SK-N-SH (cell line): ENCODE results near the gene CENPT. TPM values are rescaled to one million over a fixed set of nuclear protein-coding genes. Genes with fewer than 3 reads are reported as not detected.

Source experiments
- CTCF ChIA-PET: fragments of 300-600, 350-600 bp; formaldehyde crosslinking; extraction: SDS; loops from one replicate; lab custom pipeline; 2021; lab: Yijun Ruan, JAX
- POLR2A ChIA-PET: fragments of 350-600 bp; sonication (Branson Sonifier 250); formaldehyde crosslinking; extraction: SDS; loops from one replicate; lab custom pipeline; 2020; ENCODE audit warnings: antibody characterized with exemption, inconsistent platforms; lab: Yijun Ruan, JAX
- DNase-seq: peaks from one replicate; pipeline ENCODE4 v3.0.0; 2012
- H2AFZ ChIP-seq: fragments of 200-600 bp; sonication (generic); 2 replicates; pipeline ENCODE4 v1.8.1; 2016; ENCODE audit warnings: antibody characterized with exemption, mild to moderate bottlenecking, low read depth
- H3F3A ChIP-seq: fragments of 200-600 bp; sonication (generic); replicated peaks from 2 replicates; pipeline ENCODE3; 2016; ENCODE audit warnings: antibody characterized with exemption, mild to moderate bottlenecking; ENCODE audit not compliant: insufficient read depth
- H3K27ac ChIP-seq, 2 experiments: fragments of 200-500 bp in 1 of 2; fragments of 200-600 bp in 1 of 2; sonication (Bioruptor generic) in 1 of 2; sonication (generic), shearing (Covaris generic) in 1 of 2; 2 replicates each; pipeline versions ENCODE4 v1.5.1 to v1.6.1; 2014 to 2016; ENCODE audit warnings: low read depth in 2 of 2, inconsistent platforms in 1 of 2, low read length in 1 of 2, mild to moderate bottlenecking in 1 of 2, mixed read lengths in 1 of 2
- H3K27me3 ChIP-seq: fragments of 200-600 bp; sonication (generic), shearing (Covaris generic); 2 replicates; pipeline ENCODE4 v1.6.1; 2016; ENCODE audit warnings: mixed run types; ENCODE audit not compliant: insufficient read depth
- H3K36me3 ChIP-seq, 2 experiments: fragments of 200-500 bp in 1 of 2; fragments of 200-600 bp in 1 of 2; sonication (Bioruptor generic) in 1 of 2; sonication (generic) in 1 of 2; replicated peaks in 1 of 2; 2 replicates each; pipeline versions ENCODE3 to v1.5.1; 2014 to 2016; ENCODE audit warnings: low read length in 1 of 2, mild to moderate bottlenecking in 1 of 2; ENCODE audit not compliant: insufficient read depth in 2 of 2, control insufficient read depth in 1 of 2
- H3K4me1 ChIP-seq, 2 experiments: fragments of 200-500 bp in 1 of 2; fragments of 200-600 bp in 1 of 2; sonication (Bioruptor generic) in 1 of 2; sonication (generic), shearing (Covaris generic) in 1 of 2; 2 replicates each; pipeline versions ENCODE4 v1.5.1 to v1.6.1; 2014 to 2016; ENCODE audit warnings: low read depth in 1 of 2, low read length in 1 of 2, mixed run types in 1 of 2; ENCODE audit not compliant: insufficient read depth in 2 of 2, control insufficient read depth in 1 of 2
- H3K4me2 ChIP-seq: fragments of 200-600 bp; sonication (generic), shearing (Covaris generic); 2 replicates; pipeline ENCODE4 v1.6.1; 2017; ENCODE audit warnings: mixed run types
- H3K4me3 ChIP-seq, 2 experiments: fragments of 200-500 bp in 1 of 2; fragments of 200-600 bp in 1 of 2; sonication (Bioruptor generic) in 1 of 2; sonication (generic), shearing (Covaris generic) in 1 of 2; 2 replicates each; pipeline versions ENCODE4 v1.5.1 to v1.8.1; 2014 to 2016; ENCODE audit warnings: low read depth in 2 of 2, inconsistent platforms in 1 of 2, low read length in 1 of 2, mild to moderate bottlenecking in 1 of 2, mixed read lengths in 1 of 2, moderate library complexity in 1 of 2
- H3K79me2 ChIP-seq: fragments of 200-600 bp; sonication (generic); 2 replicates; pipeline ENCODE4 v1.8.1; 2017; ENCODE audit warnings: mild to moderate bottlenecking; ENCODE audit not compliant: insufficient read depth
- H3K9ac ChIP-seq: fragments of 200-600 bp; sonication (generic); 2 replicates; pipeline ENCODE4 v1.6.1; 2017; ENCODE audit warnings: mixed run types
- H3K9me2 ChIP-seq: fragments of 200-600 bp; sonication (generic); 2 replicates; pipeline ENCODE4 v1.6.1; 2017; ENCODE audit warnings: mixed run types
- H3K9me3 ChIP-seq: fragments of 200-600 bp; sonication (generic); 2 replicates; pipeline ENCODE4 v1.6.1; 2017; ENCODE audit warnings: mixed run types, mild to moderate bottlenecking, moderate library complexity
- H4K20me1 ChIP-seq: fragments of 200-600 bp; sonication (generic); 2 replicates; pipeline ENCODE4 v1.6.1; 2017; ENCODE audit warnings: mild to moderate bottlenecking, mixed run types; ENCODE audit not compliant: insufficient read depth
- CHD2 ChIP-seq: fragments of 150-350 bp; IDR thresholded peaks from 2 replicates; pipeline ENCODE4 v1.6.1; 2018; ENCODE audit warnings: low read length; ENCODE audit not compliant: partially characterized antibody
- ELF1 ChIP-seq: IDR thresholded peaks from 2 replicates; pipeline ENCODE4 v1.4.0; 2012
- EP300 ChIP-seq, 2 experiments: IDR thresholded peaks; 2 replicates each; pipeline versions ENCODE4 v1.4.0 to v1.6.1; 2012; ENCODE audit warnings: borderline replicate concordance in 1 of 2, low read depth in 1 of 2, low read length in 1 of 2
- EZH2phosphoT487 ChIP-seq: fragments of 200-600 bp; sonication (generic); IDR thresholded peaks from 2 replicates; pipeline ENCODE4 v1.6.1; 2017; ENCODE audit warnings: low read depth, mixed run types, mild to moderate bottlenecking, antibody characterized with exemption, moderate library complexity, borderline replicate concordance
- FOXM1 ChIP-seq: IDR thresholded peaks from 2 replicates; pipeline ENCODE4 v1.4.0; 2012; ENCODE audit warnings: low read depth, mild to moderate bottlenecking
- GABPA ChIP-seq: IDR thresholded peaks from 2 replicates; pipeline ENCODE4 v1.4.0; 2012; ENCODE audit warnings: low read depth, mild to moderate bottlenecking
- GATA2 ChIP-seq: sonication (generic); formaldehyde crosslinking; IDR thresholded peaks from 2 replicates; pipeline ENCODE4 v1.5.0; 2020; ENCODE audit warnings: mild to moderate bottlenecking, missing genetic modification reagents
- MXI1 ChIP-seq: IDR thresholded peaks from 2 replicates; pipeline ENCODE4 v1.6.1; 2012; ENCODE audit warnings: mild to moderate bottlenecking, low read depth, low read length, improper control_type of control experiment
- POLR2AphosphoS5 ChIP-seq: IDR thresholded peaks from 2 replicates; pipeline ENCODE4 v1.6.1; 2012; ENCODE audit warnings: low read depth, low read length
- RAD21 ChIP-seq: IDR thresholded peaks from 2 replicates; pipeline ENCODE4 v1.6.1; 2012; ENCODE audit warnings: mild to moderate bottlenecking, low read length
- REST ChIP-seq: IDR thresholded peaks from 2 replicates; pipeline ENCODE4 v1.6.1; 2012; ENCODE audit warnings: mild to moderate bottlenecking, low read depth, low read length, moderate library complexity
- RFX5 ChIP-seq: IDR thresholded peaks from 2 replicates; pipeline ENCODE4 v1.6.1; 2012; ENCODE audit warnings: mild to moderate bottlenecking, improper control_type of control experiment, low read length
- RXRA ChIP-seq: IDR thresholded peaks from 2 replicates; pipeline ENCODE4 v1.4.0; 2012; ENCODE audit warnings: low read depth, mild to moderate bottlenecking, borderline replicate concordance
- SIN3A ChIP-seq: IDR thresholded peaks from 2 replicates; pipeline ENCODE4 v1.6.1; 2012; ENCODE audit warnings: low read depth, mild to moderate bottlenecking, low read length, moderate library complexity, borderline replicate concordance
- TAF1 ChIP-seq: IDR thresholded peaks from 2 replicates; pipeline ENCODE4 v1.6.1; 2012; ENCODE audit warnings: low read depth, mild to moderate bottlenecking, low read length, moderate library complexity, borderline replicate concordance
- TCF12 ChIP-seq: IDR thresholded peaks from 2 replicates; pipeline ENCODE4 v1.4.0; 2012
- YY1 ChIP-seq: IDR thresholded peaks from 2 replicates; pipeline ENCODE4 v1.4.0; 2012; ENCODE audit warnings: low read depth, mild to moderate bottlenecking
- WGBS: methylation state at CpG from one replicate; pipeline ENCODE4 v1.1.6; 2017; ENCODE audit warnings: low lambda C conversion rate; 5-methylcytosine and 5-hydroxymethylcytosine counted together
- polyA plus RNA-seq, 3 experiments: library from polyadenylated mRNA; depleted of rRNA; stranded (reverse); fragments of >200 nt; gene quantifications; 2 replicates each; pipeline ENCODE4 v1.2.3, GENCODE V29; 2012

The CENPT gene
- polyA plus RNA-seq, 1 of the 3 experiments (the other 2 are of a cell fraction) = 48.6 TPM

- ChIA-PET POLR2A (interaction anchor here (0.5 to 1.4 kb wide), 12 partner anchors 9 to 1535 kb away, joined by 3 to 6 read pairs (median 4); partner anchors contain the start of genes ACD and NUTF2), CTCF (interaction anchor here (0.7 to 2.6 kb wide), 12 partner anchors 10 to 313 kb away, joined by 3 to 40 read pairs (median 4); partner anchors contain the start of gene RIPOR1)
- no peaks in the 10 kb centered on the region for H3F3A ChIP-seq
- TF ChIP-seq ELF1 (peak; percentile 73; the same call in 1 of the 2 replicates), REST (peak; percentile 80), RAD21 (no peak), TCF12 (no peak), TAF1 (peak; percentile 100), RXRA (no peak), GABPA (peak; percentile 71), CHD2 (peak; percentile 90), MXI1 (peak; percentile 93), GATA2 (CRISPR knock-in tag) (no peak), YY1 (peak; percentile 95), SIN3A (peak; percentile 87; the same call in 1 of the 2 replicates), RFX5 (no peak), EP300 (IDR thresholded peaks at IDR 0.05; ENCODE audit: borderline replicate concordance in 1 of 2, low read depth in 1 of 2, low read length in 1 of 2) (0 out of 4 replicates have a peak, but pooled peaks of 1 of the 2 experiments have one; percentile 2), POLR2AphosphoS5 (peak; percentile 89), FOXM1 (no peak), EZH2phosphoT487 (no peak)
- H3K9ac ChIP-seq = peak within 1 kb of the TSS; percentile 86
- H3K9me3 ChIP-seq = no peaks in the 10 kb centered on the region
- H3K36me3 ChIP-seq = peaks cover 8% of the 10 kb centered on the region in 2 experiments
- peak; percentile 97 for DNase-seq
- peak within 1 kb of the TSS; percentile 78 to 83 for H3K4me3 ChIP-seq
- peaks cover 0 to 11% of the 10 kb centered on the region in 2 experiments; a peak in 1 of 4 replicates for H3K4me1 ChIP-seq
- peak within 1 kb of the TSS; percentile 76 to 81 for H3K27ac ChIP-seq
- no peaks in the 10 kb centered on the region for H3K27me3 ChIP-seq
- no peaks in the 10 kb centered on the region; the same call in 1 of the 2 replicates for H4K20me1 ChIP-seq
- no peaks in the 10 kb centered on the region for H3K9me2 ChIP-seq
- H3K79me2 ChIP-seq = peaks cover 43% of the 10 kb centered on the region
- 0% methylated on average over 12 of the region's 54 CpGs for WGBS
- peak within 1 kb of the TSS; percentile 95 for H3K4me2 ChIP-seq
- peak within 1 kb of the TSS; percentile 96 for H2AFZ ChIP-seq
Measured at GRCh38 chr16:67806428-67807147, 40.9 kb downstream of the CENPT start, which contains the start of the genes RANBP10 and TSNAXIP1. RANBP10 (minus strand) TSS chr16:67806560; CDS start chr16:67806536, 24 bp downstream. TSNAXIP1 (plus strand) TSS chr16:67806889; CDS start chr16:67807150, 261 bp downstream.
